NCI-H1105 treated with DMSO at 0.1 percent for 48 hours (cell line): ENCODE data around the gene PLD4.
"Not testable (repeated sequence)": the region's sequence is repeated elsewhere in the genome, so short reads cannot be mapped to it uniquely, and the experiment has no call there.

Experiments
- DNase-seq: peaks from one replicate; lab custom pipeline; 2025; lab: John Stamatoyannopoulos, UW

The PLD4 gene

DNA sequence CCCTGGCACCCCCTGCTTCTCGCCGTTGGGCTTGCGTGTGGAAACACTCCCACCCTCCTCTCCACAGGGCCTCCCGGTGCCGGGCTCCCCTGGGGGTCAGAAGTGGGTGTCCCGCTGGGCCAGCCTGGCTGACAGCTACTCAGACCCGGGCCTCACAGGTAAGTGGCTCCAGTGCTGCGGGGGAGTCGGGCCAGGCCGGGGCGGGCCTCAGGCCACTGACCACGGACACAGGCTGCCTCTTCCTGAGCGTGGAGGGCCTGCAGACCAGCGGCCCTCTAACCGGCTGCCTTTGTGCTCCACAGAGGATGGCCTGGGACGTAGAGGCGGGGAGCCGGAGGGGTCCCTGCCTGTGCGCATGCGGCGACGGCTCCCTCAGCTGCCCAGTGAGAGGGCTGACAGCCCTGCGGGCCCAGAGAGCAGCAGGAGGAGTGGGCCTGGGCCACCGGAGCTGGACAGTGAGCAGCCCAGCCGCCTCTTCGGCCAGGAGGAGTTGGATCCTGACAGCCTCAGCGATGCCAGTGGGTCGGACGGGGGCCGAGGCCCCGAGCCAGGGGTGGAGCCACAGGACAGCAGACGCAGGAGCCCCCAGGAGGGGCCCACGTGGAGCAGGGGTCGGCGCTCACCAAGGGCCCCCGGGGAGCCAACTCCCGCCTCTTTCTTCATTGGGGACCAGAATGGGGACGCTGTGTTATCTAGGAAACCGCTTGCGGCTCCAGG lies 38.5 kb upstream of the PLD4 start:
- DNase-seq, result no peak

DNA sequence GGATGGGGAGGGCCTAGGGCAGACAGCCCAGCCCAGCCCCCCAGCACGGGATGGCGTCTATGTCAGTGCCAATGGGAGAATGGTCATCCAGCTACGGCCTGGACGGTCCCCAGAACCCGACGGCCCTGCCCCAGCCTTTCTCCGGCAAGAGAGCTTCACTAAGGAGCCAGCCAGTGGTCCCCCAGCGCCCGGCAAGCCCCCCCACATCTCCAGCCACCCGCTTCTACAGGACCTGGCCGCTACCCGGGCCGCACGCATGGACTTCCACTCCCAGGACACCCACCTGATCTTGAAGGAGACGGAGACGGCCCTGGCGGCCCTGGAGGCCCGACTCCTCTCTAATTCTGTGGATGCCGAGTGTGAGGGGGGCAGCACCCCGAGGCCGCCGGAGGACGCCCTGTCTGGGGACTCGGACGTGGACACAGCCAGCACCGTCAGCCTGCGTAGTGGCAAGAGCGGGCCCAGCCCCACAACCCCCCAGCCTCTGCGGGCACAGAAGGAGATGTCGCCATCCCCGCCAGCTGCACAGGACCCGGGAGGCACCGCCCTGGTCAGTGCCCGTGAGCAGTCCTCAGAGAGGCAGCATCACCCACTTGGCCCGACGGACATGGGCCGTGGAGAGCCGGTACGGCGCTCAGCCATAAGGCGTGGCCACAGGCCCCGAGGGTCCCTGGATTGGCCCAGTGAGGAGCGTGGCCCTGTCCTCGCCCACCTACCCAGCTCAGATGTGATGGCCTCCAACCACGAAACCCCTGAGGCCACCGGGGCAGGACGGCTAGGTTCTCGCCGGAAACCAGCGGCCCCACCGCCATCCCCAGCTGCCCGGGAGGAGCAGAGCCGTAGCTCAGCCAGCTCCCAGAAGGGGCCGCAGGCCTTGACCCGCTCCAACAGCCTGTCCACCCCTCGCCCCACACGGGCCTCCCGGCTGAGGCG lies 37.7 kb upstream of the PLD4 start:
- DNase-seq, result no peak

DNA sequence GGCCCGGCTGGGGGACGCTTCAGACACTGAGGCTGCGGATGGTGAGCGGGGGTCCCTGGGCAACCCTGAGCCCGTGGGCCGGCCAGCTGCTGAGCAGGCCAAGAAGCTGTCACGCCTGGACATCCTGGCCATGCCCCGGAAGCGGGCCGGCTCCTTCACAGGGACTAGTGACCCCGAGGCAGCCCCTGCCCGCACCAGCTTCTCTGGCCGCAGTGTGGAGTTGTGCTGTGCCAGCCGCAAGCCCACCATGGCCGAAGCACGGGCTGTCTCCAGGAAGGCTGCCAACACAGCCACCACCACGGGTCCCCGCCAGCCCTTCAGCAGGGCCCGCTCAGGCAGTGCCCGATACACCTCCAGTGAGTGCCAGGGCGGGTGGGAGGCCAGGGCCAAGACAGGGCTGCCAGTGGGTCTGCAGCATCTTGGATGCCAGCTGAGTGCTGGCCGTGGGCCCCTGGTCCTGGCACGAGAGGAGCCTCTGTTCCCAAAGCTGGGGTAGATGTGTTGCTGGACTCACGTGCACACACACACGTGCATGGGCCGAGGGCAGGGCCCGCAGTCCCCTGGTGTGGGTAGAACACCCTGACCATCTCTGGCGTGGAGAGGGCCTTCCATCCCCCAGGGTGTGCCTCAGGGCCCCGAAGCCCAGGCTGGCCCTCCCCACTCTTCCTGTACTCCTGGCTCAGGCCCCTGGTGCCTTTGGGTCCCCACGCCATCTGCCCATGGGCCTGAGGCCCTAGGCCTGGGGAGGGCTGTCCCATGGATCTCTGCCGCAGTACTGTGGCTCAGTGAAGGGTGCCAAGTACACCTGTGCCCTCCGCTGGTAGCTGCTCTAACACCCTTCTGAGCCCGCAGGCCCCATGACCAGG lies 36.8 kb upstream of the PLD4 start:
- no peak for DNase-seq

DNA sequence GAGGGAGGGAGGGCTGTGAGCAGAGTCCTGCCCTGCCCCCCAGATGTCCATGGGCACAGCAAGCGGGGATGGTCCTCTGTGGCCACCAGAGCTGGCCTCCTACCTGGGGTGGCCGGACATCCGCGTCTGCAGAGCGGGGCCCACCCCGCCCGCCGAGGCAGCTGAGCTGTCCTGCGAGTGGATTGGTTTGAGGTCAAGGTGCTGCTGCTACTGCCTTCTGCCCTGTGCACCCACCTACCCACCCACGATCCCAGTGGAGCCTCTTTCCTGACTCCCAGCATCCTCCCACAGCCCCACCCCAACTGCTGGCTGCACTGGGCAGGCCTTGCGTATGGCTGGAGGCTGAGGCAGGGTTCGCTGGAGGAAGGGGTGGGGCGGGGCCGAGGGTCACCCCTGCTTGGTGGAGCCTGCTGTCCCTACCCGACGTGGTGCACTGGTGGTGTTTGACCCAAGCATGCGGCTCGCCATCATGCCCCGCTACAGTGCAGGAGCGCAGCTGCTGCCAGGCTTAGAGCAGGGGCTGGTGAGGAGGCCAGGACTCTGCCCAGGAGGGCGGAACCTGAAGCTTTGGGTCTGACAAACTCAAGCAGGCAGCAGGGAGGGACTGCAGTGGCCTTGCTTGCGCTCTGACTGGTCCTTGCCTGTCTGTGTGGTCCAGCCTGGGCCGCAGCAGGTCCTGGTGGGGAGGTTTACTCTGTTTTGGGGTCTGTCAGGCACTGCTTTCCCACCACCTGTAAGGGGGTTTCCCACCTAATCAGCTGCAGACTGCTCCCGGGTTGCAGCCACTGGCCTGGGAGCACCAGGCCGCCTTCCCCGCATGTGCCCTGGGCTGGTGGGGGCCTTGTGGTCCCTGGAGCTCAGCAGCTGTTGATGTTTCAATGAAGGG lies 35.9 kb upstream of the PLD4 start:
- DNase-seq, result no peak

DNA sequence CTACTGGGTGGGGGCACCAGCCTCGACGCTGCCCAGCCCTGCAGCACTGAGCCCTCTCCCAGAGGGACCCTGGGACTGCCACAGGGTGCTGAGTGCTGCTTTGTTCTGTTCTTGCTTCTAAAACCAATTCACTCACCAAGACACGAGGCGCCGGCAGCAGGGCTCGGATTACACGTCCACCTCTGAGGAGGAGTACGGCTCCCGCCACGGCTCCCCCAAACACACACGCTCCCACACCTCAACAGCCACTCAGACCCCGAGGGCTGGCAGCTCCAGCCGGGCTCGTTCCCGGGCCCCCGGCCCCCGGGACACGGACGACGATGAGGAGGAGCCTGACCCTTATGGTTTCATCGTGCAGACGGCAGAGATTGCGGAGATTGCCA lies 35.3 kb upstream of the PLD4 start:
- DNase-seq, result no peak

DNA sequence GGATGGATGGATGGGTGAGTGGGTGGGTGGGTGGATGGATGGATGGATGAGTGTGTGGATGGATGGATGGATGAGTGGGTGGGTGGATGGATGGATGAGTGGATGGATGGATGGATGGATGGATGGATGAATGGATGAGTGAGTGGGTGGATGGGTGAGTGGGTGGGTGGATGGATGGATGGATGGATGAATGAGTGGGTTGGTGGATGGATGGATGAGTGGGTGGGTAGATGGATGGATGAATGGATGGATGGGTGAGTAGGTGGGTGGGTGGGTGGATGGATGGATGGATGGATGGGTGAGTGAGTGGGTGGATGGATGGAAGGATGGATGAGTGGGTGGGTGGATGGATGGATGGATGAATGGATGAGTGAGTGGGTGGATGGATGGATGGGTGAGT lies 34.4 kb upstream of the PLD4 start:
- DNase-seq, result not testable (repeated sequence)

GRCh38 chr14:104891121-104891551 lies 33.5 kb upstream of the PLD4 start:
- no peak for DNase-seq

DNA sequence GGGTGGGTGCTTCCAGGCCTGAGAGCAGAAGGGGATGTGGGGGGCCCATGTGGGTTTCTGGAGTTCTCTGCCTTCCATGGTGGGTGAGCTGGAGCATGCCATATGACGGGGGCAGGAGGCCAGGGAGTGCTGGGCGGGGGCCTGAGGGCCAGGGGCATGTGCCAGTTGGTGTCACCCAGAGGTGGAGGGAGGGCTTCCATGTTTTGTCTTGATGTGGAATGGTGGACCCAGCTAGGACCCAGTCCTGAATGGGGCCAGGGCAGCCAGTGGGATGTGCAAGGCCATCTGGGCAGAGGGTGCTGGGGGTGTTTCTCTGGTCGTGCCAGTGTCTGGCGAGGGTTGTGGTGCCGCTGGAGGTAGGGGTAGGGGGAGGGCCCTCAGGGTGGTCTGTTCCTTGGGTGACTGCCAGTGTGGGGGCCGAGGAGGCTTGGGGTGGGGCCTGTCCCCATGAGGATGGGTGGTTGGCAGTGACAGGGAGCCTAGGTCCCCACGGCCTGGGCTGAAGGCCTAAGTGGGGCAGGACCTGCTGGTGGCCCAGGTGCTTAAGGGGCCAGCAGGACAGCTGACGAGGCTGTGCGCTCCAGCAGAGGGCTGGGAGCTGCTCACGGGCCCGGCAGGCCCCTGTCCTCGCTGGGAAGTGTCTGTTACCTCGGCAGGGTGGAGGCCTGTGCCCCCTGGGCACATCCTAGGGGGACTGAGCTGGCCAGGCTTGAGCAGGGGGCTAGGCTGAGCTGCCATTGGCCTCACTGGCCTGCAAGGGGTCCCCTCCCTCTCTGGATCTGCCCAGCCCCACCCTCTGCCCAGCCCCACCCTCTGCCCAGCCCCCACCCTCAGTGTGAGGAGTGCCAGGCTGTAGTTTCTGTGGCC lies 32.8 kb upstream of the PLD4 start:
- DNase-seq, result no peak

DNA sequence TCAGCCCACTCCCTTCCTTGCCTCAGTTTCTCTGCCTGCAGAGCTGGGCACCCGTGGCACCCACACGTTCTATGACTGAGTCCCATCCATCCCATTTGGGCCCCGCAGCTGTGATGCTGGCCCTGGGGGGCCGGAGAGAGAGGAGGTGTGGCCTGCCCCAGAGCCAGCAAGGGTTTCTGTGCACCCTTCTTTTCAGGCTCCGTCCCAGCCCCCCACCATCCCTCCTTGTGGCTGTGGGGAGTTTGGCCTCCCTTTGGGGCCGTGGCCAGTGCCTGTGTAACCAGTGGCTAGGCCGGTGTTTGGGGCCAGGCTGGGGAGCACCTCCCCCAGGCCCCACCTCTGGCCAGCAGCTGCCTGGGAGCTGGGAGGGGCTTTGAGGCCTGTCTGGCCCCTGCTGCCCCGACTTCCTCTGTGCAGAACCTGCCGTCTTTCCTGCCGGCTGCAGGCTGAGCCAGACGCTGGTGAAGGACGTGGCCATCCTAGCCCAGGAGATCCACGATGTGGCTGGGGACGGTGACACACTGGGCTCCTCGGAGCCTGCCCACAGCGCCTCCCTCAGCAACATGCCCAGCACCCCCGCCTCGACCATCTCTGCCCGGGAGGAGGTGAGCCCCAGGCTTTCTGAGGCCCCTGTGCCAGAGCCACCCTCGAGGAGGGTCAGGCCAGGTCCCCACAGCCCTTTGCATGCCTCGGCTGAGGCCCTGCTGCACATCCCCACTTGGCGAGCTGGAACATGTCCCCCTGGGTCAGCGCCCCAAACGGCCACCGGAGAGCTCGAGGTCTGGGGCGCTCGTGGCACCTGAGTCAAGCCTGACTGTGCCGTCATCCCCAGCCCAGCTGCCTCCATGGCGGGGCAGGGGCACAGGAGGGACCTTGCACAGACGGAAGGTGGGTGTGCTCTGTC lies 31.9 kb upstream of the PLD4 start:
- no peak for DNase-seq

GRCh38 chr14:104893435-104894207 lies 31.1 kb upstream of the PLD4 start:
- no peak for DNase-seq

GRCh38 chr14:104894331-104895206 lies 30.1 kb upstream of the PLD4 start:
- no peak for DNase-seq

GRCh38 chr14:104895207-104895785 lies 29.4 kb upstream of the PLD4 start:
- DNase-seq, result peak; percentile 15

DNA sequence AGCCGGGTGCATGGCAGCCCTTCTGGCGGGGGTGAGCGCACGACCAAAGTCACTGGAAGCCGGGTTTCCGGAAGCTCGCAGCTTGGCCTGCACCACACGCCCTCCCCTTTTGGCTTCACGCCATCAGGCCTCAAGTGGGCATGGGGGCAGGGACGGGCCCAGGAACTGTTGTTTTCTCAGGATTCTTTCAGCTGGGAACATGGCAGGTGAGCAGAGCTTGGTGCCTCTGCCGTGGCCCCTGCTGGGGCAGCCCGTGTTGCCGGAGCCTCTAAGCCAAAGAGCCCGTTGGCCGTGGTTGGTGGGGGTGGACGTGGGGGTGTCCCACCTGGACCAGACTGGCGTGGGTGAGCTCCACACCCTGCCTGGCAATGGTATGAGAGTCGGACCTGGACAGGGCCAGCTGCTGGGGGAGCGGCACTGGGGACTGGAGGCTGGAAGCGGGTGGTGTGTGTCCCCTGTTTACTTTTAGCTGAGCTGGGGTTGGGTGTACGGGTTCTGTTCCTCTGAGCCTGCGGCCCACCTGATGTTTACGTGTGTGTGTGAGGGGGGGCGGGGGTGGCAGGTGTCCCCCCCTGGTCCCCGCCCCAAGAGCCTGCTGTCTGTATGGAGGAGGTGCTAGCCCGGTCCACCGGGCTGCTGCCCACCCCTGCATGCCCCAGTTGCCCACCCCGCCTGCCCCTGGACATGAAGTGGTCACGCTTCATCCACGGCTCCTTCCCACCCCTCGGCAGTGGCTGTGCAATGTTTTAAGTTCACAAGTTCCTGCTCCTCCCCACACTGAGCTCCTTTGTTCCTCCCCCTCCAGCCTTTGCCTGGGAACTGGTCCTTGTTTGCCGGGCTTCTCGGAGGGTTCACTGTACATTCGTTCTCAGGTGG lies 28.7 kb upstream of the PLD4 start:
- DNase-seq, result peak; percentile 89

- no peak for DNase-seq
Measured at GRCh38 chr14:104897330-104898194, 27.1 kb upstream of the PLD4 start.

- DNase-seq, result no peak
Measured at GRCh38 chr14:104898195-104898558, 26.5 kb upstream of the PLD4 start.
